Smooth muscle cell (in vitro differentiated cells): ENCODE results near the gene DLX3. TPM values are rescaled to one million over a fixed set of nuclear protein-coding genes. Genes with fewer than 3 reads are reported as not detected.

Source experiments
- DNase-seq: peaks from one replicate; lab custom pipeline; 2025; ENCODE audit not compliant: unreplicated experiment; lab: John Stamatoyannopoulos, UW
- H2AFZ ChIP-seq: fragments of 200-600 bp; sonication (generic); 2 replicates; pipeline ENCODE4 v1.6.0; 2016; ENCODE audit warnings: antibody characterized with exemption, low read depth, mild to moderate bottlenecking
- H3F3A ChIP-seq: fragments of 200-600 bp; sonication (generic); 2 replicates; pipeline ENCODE4 v1.6.0; 2017; ENCODE audit warnings: antibody characterized with exemption, low read depth
- H3K27ac ChIP-seq: fragments of 200-600 bp; sonication (generic); 2 replicates; pipeline ENCODE4 v1.5.1; 2016; ENCODE audit warnings: low read depth, mild to moderate bottlenecking
- H3K27me3 ChIP-seq: fragments of 200-600 bp; sonication (generic); 2 replicates; pipeline ENCODE4 v1.6.1; 2016; ENCODE audit warnings: low read depth, mild to moderate bottlenecking
- H3K36me3 ChIP-seq: fragments of 200-600 bp; sonication (generic); 2 replicates; pipeline ENCODE4 v1.5.1; 2016; ENCODE audit warnings: low read depth
- H3K4me1 ChIP-seq: fragments of 200-600 bp; sonication (generic); 2 replicates; pipeline ENCODE4 v1.5.1; 2016; ENCODE audit warnings: low read depth
- H3K4me2 ChIP-seq: fragments of 200-600 bp; sonication (generic); 2 replicates; pipeline ENCODE4 v1.6.0; 2016; ENCODE audit warnings: mild to moderate bottlenecking
- H3K4me3 ChIP-seq: fragments of 200-600 bp; sonication (generic); 2 replicates; pipeline ENCODE4 v1.5.1; 2016; ENCODE audit warnings: mild to moderate bottlenecking
- H3K79me2 ChIP-seq: fragments of 200-600 bp; sonication (generic); 2 replicates; pipeline ENCODE4 v1.6.0; 2016; ENCODE audit warnings: low read depth, mild to moderate bottlenecking
- H3K9ac ChIP-seq: fragments of 200-600 bp; sonication (generic); 2 replicates; pipeline ENCODE4 v1.6.0; 2016; ENCODE audit warnings: low read depth
- H3K9me3 ChIP-seq: fragments of 200-600 bp; sonication (generic); replicated peaks from 2 replicates; pipeline ENCODE4 v1.5.1; 2016; ENCODE audit warnings: low read depth
- H4K20me1 ChIP-seq: fragments of 200-600 bp; sonication (generic); 2 replicates; pipeline ENCODE4 v1.6.0; 2016; ENCODE audit warnings: low read depth
- CTCF ChIP-seq: fragments of 200-600 bp; sonication (generic); IDR thresholded peaks from 2 replicates; pipeline ENCODE4 v1.5.1; 2017; ENCODE audit warnings: borderline replicate concordance, mild to moderate bottlenecking, antibody characterized with exemption; ENCODE audit not compliant: insufficient read depth, poor library complexity, severe bottlenecking
- WGBS: methylation state at CpG from one replicate; pipeline ENCODE4 v1.1.7; 2016; ENCODE audit warnings: low lambda C conversion rate; 5-methylcytosine and 5-hydroxymethylcytosine counted together
- polyA plus RNA-seq: library from polyadenylated mRNA; unstranded; fragments of >200 nt; fragmentation: Nextera tagmentation; extraction: Ambion mirVana; gene quantifications from 2 replicates; pipeline ENCODE4 v1.2.1, GENCODE V29; 2016
- total RNA-seq: library from RNA; depleted of rRNA; stranded (reverse); fragments of >200 nt; gene quantifications from 2 replicates; pipeline ENCODE4 v1.2.3, GENCODE V29; 2014

Gene DLX3
- total and polyA plus RNA-seq, 2 experiments from 2014 or later = 1.4 to 9.7 TPM

- H3F3A ChIP-seq = no peaks in the 10 kb centered on the region
- H3K4me1 ChIP-seq = peaks cover 34% of the 10 kb centered on the region
- H3K4me2 ChIP-seq = peak overlapping the region; percentile 52
- no peak for TF ChIP-seq CTCF
- H2AFZ ChIP-seq = no peak overlapping the region
- no peaks in the 10 kb centered on the region for H3K9me3 ChIP-seq
- no peak overlapping the region for H3K27ac ChIP-seq
- 2% methylated on average over 18 of the region's 18 CpGs for WGBS
- H4K20me1 ChIP-seq = no peaks in the 10 kb centered on the region
- H3K79me2 ChIP-seq = no peaks in the 10 kb centered on the region
- no peaks in the 10 kb centered on the region for H3K36me3 ChIP-seq
- H3K4me3 ChIP-seq = no peak overlapping the region
- DNase-seq = no peak
- H3K27me3 ChIP-seq = peaks cover 82% of the 10 kb centered on the region
- H3K9ac ChIP-seq = no peak overlapping the region
Observed at GRCh38 chr17:49964303-49964768, 30.7 kb downstream of the DLX3 start.

- Histone ChIP-seq H3K27ac (no peak overlapping the region), H3K27me3 (peaks cover 76% of the 10 kb centered on the region), H2AFZ (no peak overlapping the region), H3K9me3 (no peaks in the 10 kb centered on the region), H3K4me1 (peaks cover 29% of the 10 kb centered on the region), H3F3A (no peaks in the 10 kb centered on the region), H3K4me2 (peak overlapping the region; percentile 52), H3K36me3 (no peaks in the 10 kb centered on the region), H3K4me3 (no peak overlapping the region), H3K79me2 (no peaks in the 10 kb centered on the region), H4K20me1 (no peaks in the 10 kb centered on the region), H3K9ac (no peak overlapping the region)
- TF ChIP-seq CTCF = no peak
- 4% methylated on average over 52 of the region's 52 CpGs for WGBS
- DNase-seq = no peak
Observed at GRCh38 chr17:49963626-49964302, 31.3 kb downstream of the DLX3 start.

GRCh38 chr17:49963309-49963625, 31.8 kb downstream of the DLX3 start:
- DNase-seq = no peak
- Histone ChIP-seq H4K20me1 (no peaks in the 10 kb centered on the region), H3K27ac (no peak overlapping the region), H3K9ac (no peak overlapping the region), H2AFZ (no peak overlapping the region), H3K9me3 (no peaks in the 10 kb centered on the region), H3K36me3 (no peaks in the 10 kb centered on the region), H3K4me2 (no peak overlapping the region), H3K79me2 (no peaks in the 10 kb centered on the region), H3F3A (no peaks in the 10 kb centered on the region), H3K4me1 (peaks cover 27% of the 10 kb centered on the region), H3K4me3 (no peak overlapping the region), H3K27me3 (peaks cover 72% of the 10 kb centered on the region)
- WGBS = 29% methylated on average over 4 of the region's 4 CpGs
- TF ChIP-seq CTCF = no peak
